GM23338 (cell line): ENCODE results near the gene ABCC6. TPM values are rescaled to one million over a fixed set of nuclear protein-coding genes. Genes with fewer than 3 reads are reported as not detected.

Experiments used
- ATAC-seq: fragments of 200-7000 bp; cut with Tn5 transposase; 3 replicates; pipeline ENCODE4 v1.9.1; 2020
- DNase-seq: peaks from one replicate; pipeline ENCODE4 v3.0.0-alpha.2; 2015; ENCODE audit warnings: low spot score
- H2AFZ ChIP-seq: fragments of 200-600 bp; sonication (generic); 2 replicates; pipeline ENCODE4 v1.8.0; 2016; ENCODE audit warnings: antibody characterized with exemption, mild to moderate bottlenecking, moderate library complexity
- H3F3A ChIP-seq: fragments of 200-600 bp; sonication (generic); replicated peaks from 2 replicates; pipeline ENCODE4 v1.8.0; 2017; ENCODE audit warnings: antibody characterized with exemption, mixed run types, low read depth
- H3K27ac ChIP-seq: fragments of 200-600 bp; sonication (generic); 2 replicates; pipeline ENCODE4 v1.6.1; 2016; ENCODE audit warnings: low read depth
- H3K27me3 ChIP-seq: fragments of 200-600 bp; sonication (generic); 2 replicates; pipeline ENCODE4 v1.8.0; 2016; ENCODE audit warnings: mild to moderate bottlenecking, mixed run types, moderate library complexity; ENCODE audit not compliant: insufficient read depth
- H3K36me3 ChIP-seq: fragments of 200-600 bp; sonication (generic); 2 replicates; pipeline ENCODE4 v1.8.0; 2016; ENCODE audit warnings: mild to moderate bottlenecking; ENCODE audit not compliant: insufficient read depth
- H3K4me1 ChIP-seq: fragments of 200-600 bp; sonication (generic); 2 replicates; pipeline ENCODE4 v1.8.0; 2016; ENCODE audit warnings: mild to moderate bottlenecking, moderate library complexity; ENCODE audit not compliant: insufficient read depth
- H3K4me2 ChIP-seq: fragments of 200-600 bp; sonication (generic); 2 replicates; pipeline ENCODE4 v1.7.1; 2017; ENCODE audit warnings: mixed run types
- H3K4me3 ChIP-seq: fragments of 200-600 bp; sonication (generic); 2 replicates; pipeline ENCODE4 v1.6.1; 2016; ENCODE audit warnings: mixed run types
- H3K79me2 ChIP-seq: fragments of 200-600 bp; sonication (generic); replicated peaks from 2 replicates; pipeline ENCODE4 v1.8.0; 2017; ENCODE audit warnings: mild to moderate bottlenecking; ENCODE audit not compliant: insufficient read depth
- H3K9me2 ChIP-seq: fragments of 200-600 bp; sonication (generic); 2 replicates; pipeline ENCODE4 v1.8.0; 2017; ENCODE audit not compliant: insufficient read depth
- H4K20me1 ChIP-seq: fragments of 200-600 bp; sonication (generic); replicated peaks from 2 replicates; pipeline ENCODE4 v1.8.0; 2017; ENCODE audit warnings: mild to moderate bottlenecking; ENCODE audit not compliant: insufficient read depth
- H3K27ac Mint-ChIP-seq: 2 replicates; pipeline ENCODE4 v1.8.0; 2020; ENCODE audit warnings: inconsistent platforms, mild to moderate bottlenecking, moderate library complexity, mixed read lengths
- H3K27me3 Mint-ChIP-seq: 3 replicates; pipeline ENCODE4 v1.8.0; 2022; ENCODE audit warnings: low read depth, mild to moderate bottlenecking, moderate library complexity, mixed read lengths, inconsistent platforms; ENCODE audit not compliant: insufficient read depth, poor library complexity
- H3K36me3 Mint-ChIP-seq: 3 replicates; pipeline ENCODE4 v1.8.0; 2021; ENCODE audit warnings: low read depth, mild to moderate bottlenecking, inconsistent platforms, moderate library complexity, mixed read lengths
- H3K4me1 Mint-ChIP-seq: 3 replicates; pipeline ENCODE4 v1.8.0; 2020; ENCODE audit warnings: mild to moderate bottlenecking, inconsistent platforms, mixed read lengths
- H3K4me3 Mint-ChIP-seq: 3 replicates; pipeline ENCODE4 v1.8.0; 2021; ENCODE audit warnings: moderate library complexity, mild to moderate bottlenecking, inconsistent platforms, mixed read lengths
- H3K9me3 Mint-ChIP-seq: 3 replicates; pipeline ENCODE4 v1.8.0; 2020; ENCODE audit warnings: moderate library complexity, mild to moderate bottlenecking, inconsistent platforms, mixed read lengths
- CREB1 ChIP-seq: fragments of 250-450 bp; sonication (Bioruptor Pico); IDR thresholded peaks from 2 replicates; pipeline ENCODE4 v1.5.0; 2020; ENCODE audit warnings: low read depth, mild to moderate bottlenecking, moderate library complexity
- EZH2phosphoT487 ChIP-seq: fragments of 200-600 bp; sonication (generic); IDR thresholded peaks from one replicate; pipeline ENCODE4 v1.8.1; 2018; ENCODE audit warnings: antibody characterized with exemption; ENCODE audit not compliant: unreplicated experiment
- POLR2AphosphoS5 ChIP-seq: IDR thresholded peaks from 2 replicates; pipeline ENCODE4 v1.6.1; 2016; ENCODE audit warnings: antibody characterized with exemption, low read depth
- STAT1 ChIP-seq: IDR thresholded peaks from one replicate; pipeline ENCODE4 v1.6.1; 2016; ENCODE audit warnings: antibody characterized with exemption; ENCODE audit not compliant: unreplicated experiment
- ZNF114 ChIP-seq: fragments of 250-450 bp; sonication (Bioruptor Pico); IDR thresholded peaks from 2 replicates; pipeline ENCODE4 v1.5.0; 2020; ENCODE audit warnings: mild to moderate bottlenecking, moderate library complexity
- ZNF331 ChIP-seq: fragments of 250-450 bp; sonication (Bioruptor Pico); IDR thresholded peaks from 2 replicates; pipeline ENCODE4 v1.5.0; 2020; ENCODE audit warnings: low read depth, mild to moderate bottlenecking, moderate library complexity
- polyA plus RNA-seq: library from polyadenylated mRNA; unstranded; fragments of >200 nt; fragmentation: Nextera tagmentation; extraction: Ambion mirVana; gene quantifications from 2 replicates; pipeline ENCODE4 v1.2.1, GENCODE V29; 2016
- total RNA-seq: library from RNA; depleted of rRNA; stranded (reverse); fragments of >200 nt; shearing (Covaris generic); gene quantifications from 2 replicates; pipeline ENCODE4 v1.2.3, GENCODE V29; 2014
- TF ChIP-seq, protein P1 (sequence below): IDR thresholded peaks from 2 replicates; pipeline ENCODE4 v1.6.1; 2016; ENCODE audit warnings: antibody characterized with exemption
- TF ChIP-seq, protein P2 (sequence below), 2 experiments: fragments of 200-600 bp in 1 of 2; sonication (generic) in 1 of 2; conservative IDR thresholded peaks; 2 replicates each; pipeline versions ENCODE4 v1.5.1 to v1.6.1; 2016 to 2017; ENCODE audit warnings: antibody characterized with exemption in 2 of 2, low read depth in 2 of 2, mild to moderate bottlenecking in 2 of 2, moderate library complexity in 1 of 2

The ABCC6 gene
- total and polyA plus RNA-seq, 2 experiments from 2014 or later = 0.73 to 2.8 TPM

DNA sequence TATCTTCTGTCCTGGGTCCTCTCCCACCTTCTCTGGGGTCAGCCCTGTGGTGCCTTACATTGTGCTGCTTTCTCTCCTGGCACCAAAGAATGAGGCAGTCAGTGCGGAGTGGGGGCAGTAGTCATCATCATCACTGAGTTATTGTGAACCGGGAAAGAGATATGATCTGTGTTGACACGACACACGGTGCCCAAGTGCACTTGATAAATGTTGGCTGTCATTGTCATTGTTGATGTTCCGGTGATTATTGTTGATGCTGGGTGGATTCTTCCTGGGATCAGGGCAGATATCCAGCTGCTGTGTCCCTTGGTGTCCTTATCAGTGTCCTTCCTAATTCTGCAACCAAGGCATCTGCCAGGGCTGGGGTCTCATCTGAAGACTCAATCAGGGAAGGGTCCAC lies 121.7 kb downstream of the ABCC6 start:
- Mint-ChIP-seq H3K27ac (no peak overlapping the region), H3K27me3 (peaks cover 11% of the 10 kb centered on the region), H3K4me1 (no peaks in the 10 kb centered on the region), H3K9me3 (no peaks in the 10 kb centered on the region), H3K36me3 (peaks cover 71% of the 10 kb centered on the region), H3K4me3 (no peak overlapping the region)
- Histone ChIP-seq H3K4me2 (no peak overlapping the region), H3K27ac (no peak overlapping the region), H2AFZ (no peak overlapping the region), H3K4me3 (no peak overlapping the region), H4K20me1 (0 out of 2 replicates have a peak, but pooled peaks cover 9% of the 10 kb centered on the region), H3K27me3 (no peaks in the 10 kb centered on the region), H3K79me2 (no peaks in the 10 kb centered on the region), H3F3A (no peaks in the 10 kb centered on the region), H3K9me2 (no peaks in the 10 kb centered on the region), H3K4me1 (no peaks in the 10 kb centered on the region), H3K36me3 (peaks cover 10% of the 10 kb centered on the region; the same call in 1 of the 2 replicates)
- DNase-seq (no peak), ATAC-seq (no peak)
- no peak for TF ChIP-seq EZH2phosphoT487
- TF ChIP-seq ZNF331 (CRISPR knock-in tag) = no peak
- no peak for TF ChIP-seq STAT1
- no peak for TF ChIP-seq POLR2AphosphoS5
- no peak for TF ChIP-seq ZNF114 (CRISPR knock-in tag)
- TF ChIP-seq, protein P1, sequence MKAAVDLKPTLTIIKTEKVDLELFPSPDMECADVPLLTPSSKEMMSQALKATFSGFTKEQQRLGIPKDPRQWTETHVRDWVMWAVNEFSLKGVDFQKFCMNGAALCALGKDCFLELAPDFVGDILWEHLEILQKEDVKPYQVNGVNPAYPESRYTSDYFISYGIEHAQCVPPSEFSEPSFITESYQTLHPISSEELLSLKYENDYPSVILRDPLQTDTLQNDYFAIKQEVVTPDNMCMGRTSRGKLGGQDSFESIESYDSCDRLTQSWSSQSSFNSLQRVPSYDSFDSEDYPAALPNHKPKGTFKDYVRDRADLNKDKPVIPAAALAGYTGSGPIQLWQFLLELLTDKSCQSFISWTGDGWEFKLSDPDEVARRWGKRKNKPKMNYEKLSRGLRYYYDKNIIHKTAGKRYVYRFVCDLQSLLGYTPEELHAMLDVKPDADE = no peak

DNA sequence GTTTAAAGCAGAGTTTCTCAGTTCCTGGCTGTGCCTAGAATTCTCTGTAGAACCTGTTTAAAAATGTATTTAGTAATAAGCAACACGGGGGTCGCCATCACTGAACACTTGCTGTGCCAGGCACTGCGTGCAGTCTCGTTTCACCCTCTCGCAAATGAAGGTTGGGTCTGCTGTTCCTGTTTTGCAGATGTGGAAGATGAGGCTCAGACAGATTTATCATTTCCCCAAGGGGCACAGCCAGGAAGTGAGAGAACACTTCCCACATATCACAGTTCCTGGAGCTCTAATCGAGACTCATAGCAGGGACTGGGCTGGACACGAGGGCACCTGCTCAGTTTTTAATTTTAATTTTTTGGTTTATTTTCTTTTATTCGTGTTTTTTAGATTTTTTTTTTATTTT lies 122.7 kb downstream of the ABCC6 start:
- Histone ChIP-seq H3K36me3 (peaks cover 10% of the 10 kb centered on the region; the same call in 1 of the 2 replicates), H3K4me1 (no peaks in the 10 kb centered on the region), H3K9me2 (no peaks in the 10 kb centered on the region), H3K27me3 (no peaks in the 10 kb centered on the region), H3K79me2 (no peaks in the 10 kb centered on the region), H3K4me3 (no peak overlapping the region), H3K27ac (no peak overlapping the region), H2AFZ (no peak overlapping the region), H3F3A (no peaks in the 10 kb centered on the region), H3K4me2 (no peak overlapping the region), H4K20me1 (0 out of 2 replicates have a peak, but pooled peaks cover 4% of the 10 kb centered on the region)
- DNase-seq (no peak), ATAC-seq (no peak)
- TF ChIP-seq, protein P2, sequence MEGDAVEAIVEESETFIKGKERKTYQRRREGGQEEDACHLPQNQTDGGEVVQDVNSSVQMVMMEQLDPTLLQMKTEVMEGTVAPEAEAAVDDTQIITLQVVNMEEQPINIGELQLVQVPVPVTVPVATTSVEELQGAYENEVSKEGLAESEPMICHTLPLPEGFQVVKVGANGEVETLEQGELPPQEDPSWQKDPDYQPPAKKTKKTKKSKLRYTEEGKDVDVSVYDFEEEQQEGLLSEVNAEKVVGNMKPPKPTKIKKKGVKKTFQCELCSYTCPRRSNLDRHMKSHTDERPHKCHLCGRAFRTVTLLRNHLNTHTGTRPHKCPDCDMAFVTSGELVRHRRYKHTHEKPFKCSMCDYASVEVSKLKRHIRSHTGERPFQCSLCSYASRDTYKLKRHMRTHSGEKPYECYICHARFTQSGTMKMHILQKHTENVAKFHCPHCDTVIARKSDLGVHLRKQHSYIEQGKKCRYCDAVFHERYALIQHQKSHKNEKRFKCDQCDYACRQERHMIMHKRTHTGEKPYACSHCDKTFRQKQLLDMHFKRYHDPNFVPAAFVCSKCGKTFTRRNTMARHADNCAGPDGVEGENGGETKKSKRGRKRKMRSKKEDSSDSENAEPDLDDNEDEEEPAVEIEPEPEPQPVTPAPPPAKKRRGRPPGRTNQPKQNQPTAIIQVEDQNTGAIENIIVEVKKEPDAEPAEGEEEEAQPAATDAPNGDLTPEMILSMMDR (conservative IDR thresholded peaks at IDR 0.05; ENCODE audit: low read depth in 2 of 2) = no peak
- TF ChIP-seq CREB1 (CRISPR knock-in tag) (no peak), ZNF114 (CRISPR knock-in tag) (no peak)
- Mint-ChIP-seq H3K27me3 (peaks cover 11% of the 10 kb centered on the region), H3K9me3 (no peaks in the 10 kb centered on the region), H3K27ac (no peak overlapping the region), H3K4me1 (peaks cover 2% of the 10 kb centered on the region; the same call in 1 of the 3 replicates), H3K36me3 (peaks cover 69% of the 10 kb centered on the region), H3K4me3 (no peak overlapping the region)
